Activated naive CD8-positive, alpha-beta T cell treated with anti-CD3 and anti-CD28 coated beads, Interleukin-2, amount 10 ng/mL, durations not matched to agents 7 days and 5 days (primary cell): Measurements from ENCODE around the gene CFAP46. TPM values are rescaled to one million over a fixed set of nuclear protein-coding genes. Genes with fewer than 3 reads are reported as not detected.

Source experiments
- ATAC-seq: fragments of 150-1000 bp; cut with Tn5 transposase; one replicate; pipeline ENCODE4 v1.10.0; 2021; ENCODE audit warnings: low read depth, moderate library complexity
- POLR2A ChIA-PET: fragments of 350-600 bp; sonication (Branson Sonifier 250); formaldehyde crosslinking; loops from one replicate; lab custom pipeline; 2021; ENCODE audit warnings: antibody characterized with exemption; lab: Charles Lee
- DNase-seq: peaks from one replicate; pipeline ENCODE4 v3.0.0; 2021
- H3K27ac Mint-ChIP-seq: one replicate; pipeline ENCODE4 v1.8.0; 2022; ENCODE audit warnings: mild to moderate bottlenecking, mixed read lengths
- H3K27me3 Mint-ChIP-seq: one replicate; pipeline ENCODE4 v1.8.0; 2022; ENCODE audit warnings: mild to moderate bottlenecking, moderate library complexity, mixed read lengths
- H3K36me3 Mint-ChIP-seq: one replicate; pipeline ENCODE4 v1.8.0; 2021; ENCODE audit warnings: mild to moderate bottlenecking, mixed read lengths
- H3K4me1 Mint-ChIP-seq: one replicate; pipeline ENCODE4 v1.8.0; 2021; ENCODE audit warnings: mixed read lengths
- H3K4me3 Mint-ChIP-seq: one replicate; pipeline ENCODE4 v1.8.0; 2022; ENCODE audit warnings: mild to moderate bottlenecking, moderate library complexity, mixed read lengths
- H3K9me3 Mint-ChIP-seq: one replicate; pipeline ENCODE4 v1.8.0; 2021; ENCODE audit warnings: mixed read lengths
- total RNA-seq, 2 experiments: library from RNA; stranded (reverse); gene quantifications; one replicate each; pipeline ENCODE4 v1.2.3, GENCODE V29; 2021

Gene CFAP46
- total RNA-seq, 2 experiments from 2014 or later: not detected

GRCh38 chr10:132813560-132814468 lies 128.6 kb downstream of the CFAP46 start:
- Mint-ChIP-seq H3K36me3 (no peaks in the 10 kb centered on the region), H3K27ac (no peak overlapping the region), H3K4me3 (no peak overlapping the region), H3K4me1 (no peaks in the 10 kb centered on the region), H3K27me3 (peaks cover 4% of the 10 kb centered on the region), H3K9me3 (no peaks in the 10 kb centered on the region)
- ATAC-seq: no peak
- POLR2A ChIA-PET: no interaction called here
- DNase-seq: no peak

GRCh38 chr10:132813001-132813401 lies 129.4 kb downstream of the CFAP46 start:
- H3K36me3 Mint-ChIP-seq: no peaks in the 10 kb centered on the region
- no peak for ATAC-seq
- no peaks in the 10 kb centered on the region for H3K4me1 Mint-ChIP-seq
- H3K4me3 Mint-ChIP-seq: no peak overlapping the region
- DNase-seq: no peak
- H3K9me3 Mint-ChIP-seq: no peaks in the 10 kb centered on the region
- H3K27me3 Mint-ChIP-seq: peaks cover 4% of the 10 kb centered on the region
- POLR2A ChIA-PET: no interaction called here
- no peak overlapping the region for H3K27ac Mint-ChIP-seq

GRCh38 chr10:132812520-132812919 lies 129.8 kb downstream of the CFAP46 start:
- Mint-ChIP-seq H3K4me3 (no peak overlapping the region), H3K9me3 (no peaks in the 10 kb centered on the region)
- POLR2A ChIA-PET: no interaction called here

GRCh38 chr10:132811891-132812481 lies 130.4 kb downstream of the CFAP46 start:
- no peaks in the 10 kb centered on the region for H3K36me3 Mint-ChIP-seq
- POLR2A ChIA-PET: no interaction called here
- no peak overlapping the region for H3K4me3 Mint-ChIP-seq
- no peak for DNase-seq
- no peaks in the 10 kb centered on the region for H3K4me1 Mint-ChIP-seq
- no peaks in the 10 kb centered on the region for H3K9me3 Mint-ChIP-seq
- peaks cover 3% of the 10 kb centered on the region for H3K27me3 Mint-ChIP-seq
- H3K27ac Mint-ChIP-seq: no peak overlapping the region
- no peak for ATAC-seq

More at GRCh38 chr10:132812520-132812919, 129.8 kb downstream of the CFAP46 start:
- no peak overlapping the region for H3K27ac Mint-ChIP-seq
- H3K27me3 Mint-ChIP-seq: peaks cover 4% of the 10 kb centered on the region
- H3K36me3 Mint-ChIP-seq: no peaks in the 10 kb centered on the region
- H3K4me1 Mint-ChIP-seq: no peaks in the 10 kb centered on the region
- DNase-seq (no peak), ATAC-seq (no peak)

GRCh38 chr10:132810807-132811700 lies 131.3 kb downstream of the CFAP46 start:
- H3K27ac Mint-ChIP-seq: no peak overlapping the region
- H3K4me1 Mint-ChIP-seq: no peaks in the 10 kb centered on the region
- no peaks in the 10 kb centered on the region for H3K36me3 Mint-ChIP-seq
- no peak overlapping the region for H3K4me3 Mint-ChIP-seq
- POLR2A ChIA-PET: no interaction called here
- no peaks in the 10 kb centered on the region for H3K9me3 Mint-ChIP-seq
- DNase-seq (no peak), ATAC-seq (no peak)
- peaks cover 2% of the 10 kb centered on the region for H3K27me3 Mint-ChIP-seq

- no peak overlapping the region for H3K27ac Mint-ChIP-seq
- POLR2A ChIA-PET: no interaction called here
- H3K4me1 Mint-ChIP-seq: no peaks in the 10 kb centered on the region
- DNase-seq (no peak), ATAC-seq (no peak)
- H3K27me3 Mint-ChIP-seq: no peaks in the 10 kb centered on the region
- no peaks in the 10 kb centered on the region for H3K9me3 Mint-ChIP-seq
- no peak overlapping the region for H3K4me3 Mint-ChIP-seq
- H3K36me3 Mint-ChIP-seq: no peaks in the 10 kb centered on the region
These were observed 132.1 kb downstream of the CFAP46 start for GRCh38 chr10:132810141-132810806.

- DNase-seq: no peak
- no peaks in the 10 kb centered on the region for H3K27me3 Mint-ChIP-seq
- no peak for ATAC-seq
These were observed 132.9 kb downstream of the CFAP46 start for GRCh38 chr10:132809232-132810140.

GRCh38 chr10:132808383-132809231 lies 133.8 kb downstream of the CFAP46 start:
- H3K4me1 Mint-ChIP-seq: no peaks in the 10 kb centered on the region
- POLR2A ChIA-PET: no interaction called here
- H3K4me3 Mint-ChIP-seq: no peak overlapping the region

More at GRCh38 chr10:132809232-132810140, 132.9 kb downstream of the CFAP46 start:
- no peak overlapping the region for H3K4me3 Mint-ChIP-seq
- no peaks in the 10 kb centered on the region for H3K9me3 Mint-ChIP-seq
- no peak overlapping the region for H3K27ac Mint-ChIP-seq
- no peaks in the 10 kb centered on the region for H3K4me1 Mint-ChIP-seq
- POLR2A ChIA-PET: no interaction called here
- H3K36me3 Mint-ChIP-seq: no peaks in the 10 kb centered on the region

GRCh38 chr10:132807621-132808049 lies 134.7 kb downstream of the CFAP46 start:
- no peaks in the 10 kb centered on the region for H3K9me3 Mint-ChIP-seq
- no peak overlapping the region for H3K27ac Mint-ChIP-seq
- H3K27me3 Mint-ChIP-seq: no peaks in the 10 kb centered on the region
- ATAC-seq: no peak
- no peaks in the 10 kb centered on the region for H3K36me3 Mint-ChIP-seq
- DNase-seq: peak; percentile 15
- no peaks in the 10 kb centered on the region for H3K4me1 Mint-ChIP-seq
- H3K4me3 Mint-ChIP-seq: no peak overlapping the region
- POLR2A ChIA-PET: no interaction called here

More at GRCh38 chr10:132808383-132809231, 133.8 kb downstream of the CFAP46 start:
- H3K36me3 Mint-ChIP-seq: no peaks in the 10 kb centered on the region
- H3K27me3 Mint-ChIP-seq: no peaks in the 10 kb centered on the region
- ATAC-seq (no peak), DNase-seq (no peak)
- no peak overlapping the region for H3K27ac Mint-ChIP-seq
- no peaks in the 10 kb centered on the region for H3K9me3 Mint-ChIP-seq

GRCh38 chr10:132806561-132807003 lies 135.8 kb downstream of the CFAP46 start:
- ATAC-seq: no peak
- no peaks in the 10 kb centered on the region for H3K9me3 Mint-ChIP-seq
- H3K27ac Mint-ChIP-seq: no peak overlapping the region
- no peaks in the 10 kb centered on the region for H3K4me1 Mint-ChIP-seq
- H3K27me3 Mint-ChIP-seq: no peaks in the 10 kb centered on the region
- POLR2A ChIA-PET: no interaction called here
- H3K36me3 Mint-ChIP-seq: no peaks in the 10 kb centered on the region
- DNase-seq: peak; percentile 15
- no peak overlapping the region for H3K4me3 Mint-ChIP-seq

- H3K27me3 Mint-ChIP-seq: no peaks in the 10 kb centered on the region
These were observed 136.3 kb downstream of the CFAP46 start for GRCh38 chr10:132806110-132806509.

More at GRCh38 chr10:132806110-132806509, 136.3 kb downstream of the CFAP46 start:
- POLR2A ChIA-PET: no interaction called here
- Mint-ChIP-seq H3K27ac (no peak overlapping the region), H3K9me3 (no peaks in the 10 kb centered on the region), H3K4me1 (no peaks in the 10 kb centered on the region), H3K36me3 (no peaks in the 10 kb centered on the region), H3K4me3 (no peak overlapping the region)
- no peak for DNase-seq
- ATAC-seq: no peak
